GM12892 (cell line): ENCODE results near the gene ATP10D.

Source experiments
- POLR2A ChIP-seq: IDR thresholded peaks from 2 replicates; pipeline ENCODE4 v1.6.1; 2011; ENCODE audit warnings: low read depth, low read length, control low read depth
- POLR2AphosphoS5 ChIP-seq: IDR thresholded peaks from 2 replicates; pipeline ENCODE4 v1.6.1; 2011; ENCODE audit warnings: low read depth, low read length, control low read depth
- TAF1 ChIP-seq: IDR thresholded peaks from 2 replicates; pipeline ENCODE4 v1.6.1; 2011; ENCODE audit warnings: low read depth, mild to moderate bottlenecking, control low read depth, low read length, borderline replicate concordance

- TF ChIP-seq TAF1 (no peak), POLR2A (no peak), POLR2AphosphoS5 (no peak)
These were observed 5.5 kb downstream of the ATP10D start for GRCh38 chr4:47490550-47490949.
